Peyer's patch (tissue), 4 donors: ENCODE data around the gene KCNK5.
A peak's percentile ranks its signal among the peaks of the same experiment; 100 is the strongest.

ENCODE experiments used
- POLR2A ChIP-seq, 2 donors: fragments of 450-650 bp; IDR thresholded peaks; one replicate each; pipeline ENCODE4 v1.5.1; 2017; ENCODE audit warnings: antibody characterized with exemption in 2 of 2, mild to moderate bottlenecking in 2 of 2, moderate library complexity in 2 of 2
- TF ChIP-seq, protein P1 (sequence below), 6 experiments: fragments of 450-650 bp in 4 of 6; fragments of 200-600 bp in 2 of 6; sonication (generic) in 1 of 6; IDR thresholded peaks; one replicate each; pipeline ENCODE4 v1.5.1; 2017 to 2019; ENCODE audit warnings: antibody characterized with exemption in 6 of 6, mild to moderate bottlenecking in 3 of 6, moderate library complexity in 1 of 6

DNA sequence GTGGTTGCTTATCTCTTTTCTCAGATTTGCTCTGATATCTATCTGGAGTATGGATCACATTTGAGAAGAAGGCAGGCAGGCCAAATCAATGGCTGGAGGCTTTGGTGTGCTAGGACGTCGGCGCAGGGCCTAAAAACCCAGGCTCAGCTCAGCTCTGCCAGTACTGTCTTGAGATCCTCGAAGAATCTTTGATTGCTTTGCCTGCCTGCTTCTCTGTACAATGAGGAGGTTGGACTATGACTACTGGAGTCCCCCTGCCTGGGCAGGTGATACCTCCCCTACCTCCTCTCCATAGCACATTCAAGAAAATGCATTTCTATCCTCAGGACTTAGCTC lies 25.1 kb downstream of the KCNK5 start:
- TF ChIP-seq, protein P1, sequence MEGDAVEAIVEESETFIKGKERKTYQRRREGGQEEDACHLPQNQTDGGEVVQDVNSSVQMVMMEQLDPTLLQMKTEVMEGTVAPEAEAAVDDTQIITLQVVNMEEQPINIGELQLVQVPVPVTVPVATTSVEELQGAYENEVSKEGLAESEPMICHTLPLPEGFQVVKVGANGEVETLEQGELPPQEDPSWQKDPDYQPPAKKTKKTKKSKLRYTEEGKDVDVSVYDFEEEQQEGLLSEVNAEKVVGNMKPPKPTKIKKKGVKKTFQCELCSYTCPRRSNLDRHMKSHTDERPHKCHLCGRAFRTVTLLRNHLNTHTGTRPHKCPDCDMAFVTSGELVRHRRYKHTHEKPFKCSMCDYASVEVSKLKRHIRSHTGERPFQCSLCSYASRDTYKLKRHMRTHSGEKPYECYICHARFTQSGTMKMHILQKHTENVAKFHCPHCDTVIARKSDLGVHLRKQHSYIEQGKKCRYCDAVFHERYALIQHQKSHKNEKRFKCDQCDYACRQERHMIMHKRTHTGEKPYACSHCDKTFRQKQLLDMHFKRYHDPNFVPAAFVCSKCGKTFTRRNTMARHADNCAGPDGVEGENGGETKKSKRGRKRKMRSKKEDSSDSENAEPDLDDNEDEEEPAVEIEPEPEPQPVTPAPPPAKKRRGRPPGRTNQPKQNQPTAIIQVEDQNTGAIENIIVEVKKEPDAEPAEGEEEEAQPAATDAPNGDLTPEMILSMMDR (IDR thresholded peaks at IDR 0.05) = no peak
- TF ChIP-seq POLR2A (IDR thresholded peaks at IDR 0.05) = peak in 1 of 2 donors; percentile 16
